ENCODE results near the gene JOSD1.

The JOSD1 gene

GRCh38 chr22:38638728-38639127 is 62.0 kb downstream of the JOSD1 start:
- Mint-ChIP-seq H3K4me1 (ENCODE audit: low read depth in 2 of 2) (no peaks in the 10 kb centered on the region), H3K9me3 (no peaks in the 10 kb centered on the region), H3K27me3 (peaks cover 21 to 25% of the 10 kb centered on the region in 2 donors), H3K36me3 (ENCODE audit: insufficient read depth) (peaks cover 2% of the 10 kb centered on the region), H3K27ac (no peak overlapping the region), H3K4me3 (no peak overlapping the region)
- DNase-seq, result no peak
- ATAC-seq (replicated peaks), result no peak

- H3K36me3 Mint-ChIP-seq (ENCODE audit: insufficient read depth), result peaks cover 2% of the 10 kb centered on the region
- no peak for DNase-seq
- H3K27me3 Mint-ChIP-seq, result peaks cover 21 to 26% of the 10 kb centered on the region in 2 donors
- no peak overlapping the region for H3K27ac Mint-ChIP-seq
- H3K4me1 Mint-ChIP-seq (ENCODE audit: low read depth in 2 of 2), result no peaks in the 10 kb centered on the region
- no peaks in the 10 kb centered on the region for H3K9me3 Mint-ChIP-seq
- ATAC-seq (replicated peaks), result no peak
- H3K4me3 Mint-ChIP-seq, result no peak overlapping the region
Measured at GRCh38 chr22:38638216-38638615, 62.5 kb downstream of the JOSD1 start.
